HL-60 (cell line): ENCODE data around the gene GIMAP2.
"Not testable (repeated sequence)": the region's sequence is repeated elsewhere in the genome, so short reads cannot be mapped to it uniquely, and the experiment has no call there.

Experiments
- DNase-seq, 2 experiments: peaks; one replicate each; pipeline ENCODE4 v3.0.0-alpha.2; 2010 to 2020; ENCODE audit warnings: low read depth in 1 of 2, low spot score in 1 of 2
- H3K27ac ChIP-seq: fragments of 250-450 bp; sonication (Bioruptor Pico); replicated peaks from 2 replicates; pipeline ENCODE4 v1.5.1; 2020; ENCODE audit warnings: mild to moderate bottlenecking, moderate library complexity
- H3K27me3 ChIP-seq: fragments of 250-450 bp; sonication (Bioruptor Pico); 2 replicates; pipeline ENCODE4 v1.5.1; 2021; ENCODE audit warnings: mild to moderate bottlenecking, moderate library complexity; ENCODE audit not compliant: insufficient read depth, poor library complexity, severe bottlenecking
- H3K4me3 ChIP-seq: replicated peaks from 2 replicates; pipeline ENCODE4 v1.5.1; 2011; ENCODE audit warnings: mild to moderate bottlenecking, control low read depth, low read length; ENCODE audit not compliant: insufficient read depth
- GABPA ChIP-seq: IDR thresholded peaks from 2 replicates; pipeline ENCODE4 v1.6.1; 2012; ENCODE audit warnings: low read depth
- POLR2AphosphoS5 ChIP-seq: IDR thresholded peaks from 2 replicates; pipeline ENCODE4 v1.6.1; 2012; ENCODE audit warnings: low read depth
- SPI1 ChIP-seq: IDR thresholded peaks from 2 replicates; pipeline ENCODE4 v1.6.1; 2012; ENCODE audit warnings: low read depth, mild to moderate bottlenecking, borderline replicate concordance
- TF ChIP-seq, protein P1 (sequence below): IDR thresholded peaks from 2 replicates; pipeline ENCODE4 v1.6.1; 2012; ENCODE audit warnings: low read depth; ENCODE audit not compliant: insufficient replicate concordance
- TF ChIP-seq, protein P2 (sequence below): IDR thresholded peaks from one replicate; pipeline ENCODE4 v1.5.1; 2011; ENCODE audit warnings: low read length, control low read depth, inconsistent platforms; ENCODE audit not compliant: insufficient read depth

Gene GIMAP2

DNA sequence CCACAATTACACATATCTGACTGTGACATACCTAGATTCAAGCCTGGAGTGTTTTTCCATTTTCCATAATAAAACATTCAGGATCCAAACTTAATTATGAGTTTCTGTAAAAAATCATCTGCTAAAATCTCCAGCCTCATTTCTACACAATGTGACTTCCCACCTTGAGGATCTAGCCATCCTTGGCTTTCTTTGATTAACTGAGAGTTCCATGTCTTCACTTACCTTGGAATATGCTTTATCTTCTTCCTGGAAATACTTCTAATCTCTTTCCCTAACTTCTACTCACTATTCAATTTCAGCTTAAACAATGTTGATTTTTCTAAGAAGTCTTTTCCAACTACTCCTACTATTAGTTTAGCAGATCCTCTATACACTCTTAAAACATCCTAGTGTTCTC, 16.5 kb upstream of the GIMAP2 start:
- TF ChIP-seq, protein P1, sequence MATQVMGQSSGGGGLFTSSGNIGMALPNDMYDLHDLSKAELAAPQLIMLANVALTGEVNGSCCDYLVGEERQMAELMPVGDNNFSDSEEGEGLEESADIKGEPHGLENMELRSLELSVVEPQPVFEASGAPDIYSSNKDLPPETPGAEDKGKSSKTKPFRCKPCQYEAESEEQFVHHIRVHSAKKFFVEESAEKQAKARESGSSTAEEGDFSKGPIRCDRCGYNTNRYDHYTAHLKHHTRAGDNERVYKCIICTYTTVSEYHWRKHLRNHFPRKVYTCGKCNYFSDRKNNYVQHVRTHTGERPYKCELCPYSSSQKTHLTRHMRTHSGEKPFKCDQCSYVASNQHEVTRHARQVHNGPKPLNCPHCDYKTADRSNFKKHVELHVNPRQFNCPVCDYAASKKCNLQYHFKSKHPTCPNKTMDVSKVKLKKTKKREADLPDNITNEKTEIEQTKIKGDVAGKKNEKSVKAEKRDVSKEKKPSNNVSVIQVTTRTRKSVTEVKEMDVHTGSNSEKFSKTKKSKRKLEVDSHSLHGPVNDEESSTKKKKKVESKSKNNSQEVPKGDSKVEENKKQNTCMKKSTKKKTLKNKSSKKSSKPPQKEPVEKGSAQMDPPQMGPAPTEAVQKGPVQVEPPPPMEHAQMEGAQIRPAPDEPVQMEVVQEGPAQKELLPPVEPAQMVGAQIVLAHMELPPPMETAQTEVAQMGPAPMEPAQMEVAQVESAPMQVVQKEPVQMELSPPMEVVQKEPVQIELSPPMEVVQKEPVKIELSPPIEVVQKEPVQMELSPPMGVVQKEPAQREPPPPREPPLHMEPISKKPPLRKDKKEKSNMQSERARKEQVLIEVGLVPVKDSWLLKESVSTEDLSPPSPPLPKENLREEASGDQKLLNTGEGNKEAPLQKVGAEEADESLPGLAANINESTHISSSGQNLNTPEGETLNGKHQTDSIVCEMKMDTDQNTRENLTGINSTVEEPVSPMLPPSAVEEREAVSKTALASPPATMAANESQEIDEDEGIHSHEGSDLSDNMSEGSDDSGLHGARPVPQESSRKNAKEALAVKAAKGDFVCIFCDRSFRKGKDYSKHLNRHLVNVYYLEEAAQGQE, result no peak
- TF ChIP-seq, protein P2, sequence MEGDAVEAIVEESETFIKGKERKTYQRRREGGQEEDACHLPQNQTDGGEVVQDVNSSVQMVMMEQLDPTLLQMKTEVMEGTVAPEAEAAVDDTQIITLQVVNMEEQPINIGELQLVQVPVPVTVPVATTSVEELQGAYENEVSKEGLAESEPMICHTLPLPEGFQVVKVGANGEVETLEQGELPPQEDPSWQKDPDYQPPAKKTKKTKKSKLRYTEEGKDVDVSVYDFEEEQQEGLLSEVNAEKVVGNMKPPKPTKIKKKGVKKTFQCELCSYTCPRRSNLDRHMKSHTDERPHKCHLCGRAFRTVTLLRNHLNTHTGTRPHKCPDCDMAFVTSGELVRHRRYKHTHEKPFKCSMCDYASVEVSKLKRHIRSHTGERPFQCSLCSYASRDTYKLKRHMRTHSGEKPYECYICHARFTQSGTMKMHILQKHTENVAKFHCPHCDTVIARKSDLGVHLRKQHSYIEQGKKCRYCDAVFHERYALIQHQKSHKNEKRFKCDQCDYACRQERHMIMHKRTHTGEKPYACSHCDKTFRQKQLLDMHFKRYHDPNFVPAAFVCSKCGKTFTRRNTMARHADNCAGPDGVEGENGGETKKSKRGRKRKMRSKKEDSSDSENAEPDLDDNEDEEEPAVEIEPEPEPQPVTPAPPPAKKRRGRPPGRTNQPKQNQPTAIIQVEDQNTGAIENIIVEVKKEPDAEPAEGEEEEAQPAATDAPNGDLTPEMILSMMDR, result no peak
- TF ChIP-seq GABPA (no peak), SPI1 (no peak), POLR2AphosphoS5 (no peak)
- Histone ChIP-seq H3K4me3 (no peak overlapping the region), H3K27ac (no peak overlapping the region), H3K27me3 (no peaks in the 10 kb centered on the region)
- no peak for DNase-seq

DNA sequence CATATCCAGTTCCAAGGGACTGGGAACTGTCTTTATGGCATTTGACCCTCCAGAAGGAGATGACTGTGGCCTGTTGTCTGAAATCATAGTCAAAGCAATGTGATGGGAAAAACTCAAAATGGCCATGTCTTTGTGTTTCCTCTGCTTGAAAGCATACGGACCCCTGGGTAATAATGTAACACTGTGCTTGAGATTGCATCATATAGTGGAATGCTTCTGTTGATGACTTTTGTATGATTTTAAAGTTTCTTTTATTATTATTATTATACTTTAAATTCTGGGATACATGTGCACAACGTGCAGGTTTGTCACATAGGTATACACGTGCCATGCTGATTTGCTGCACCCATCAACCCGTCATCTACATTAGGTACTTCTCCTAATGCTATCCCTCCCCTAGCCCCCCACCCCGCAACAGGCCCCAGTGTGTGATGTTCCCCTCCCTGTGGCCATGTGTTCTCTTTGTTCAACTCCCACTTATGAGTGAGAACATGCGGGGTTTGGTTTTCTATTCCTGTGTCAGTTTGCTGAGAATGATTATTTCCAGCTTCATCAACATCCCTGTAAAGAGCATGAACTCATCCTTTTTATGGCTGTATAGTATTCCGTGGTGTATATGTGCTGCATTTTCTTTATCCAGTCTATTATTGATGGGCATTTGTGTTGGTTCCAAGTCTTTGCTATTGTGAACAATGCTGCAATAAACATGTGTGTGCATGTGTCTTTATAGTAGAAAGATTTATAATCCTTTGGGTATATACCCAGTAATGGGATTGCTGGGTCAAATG, 13.5 kb upstream of the GIMAP2 start:
- H3K4me3 ChIP-seq, H3K27me3 ChIP-seq, H3K27ac ChIP-seq: not testable (repeated sequence)

DNA sequence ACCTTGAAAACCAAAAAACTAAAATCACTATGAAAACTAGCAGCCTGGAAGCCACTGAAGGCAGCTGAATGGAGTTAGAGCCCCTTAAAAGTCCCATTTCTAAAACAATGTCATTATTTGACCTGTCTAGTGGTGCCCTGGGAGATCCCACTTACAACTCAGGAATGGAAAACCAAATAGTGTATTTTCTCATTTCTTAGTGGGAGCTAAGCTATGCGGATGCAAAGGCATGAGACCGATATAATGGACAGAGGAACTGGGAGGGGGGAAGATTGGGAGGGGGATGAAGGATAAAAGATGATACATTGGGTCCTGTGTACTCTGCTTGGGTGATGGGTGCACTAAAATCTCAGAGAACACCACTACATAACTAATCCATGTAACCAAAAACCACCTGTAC, 9.8 kb upstream of the GIMAP2 start:
- Histone ChIP-seq H3K27ac (no peak overlapping the region), H3K4me3 (no peak overlapping the region), H3K27me3 (no peaks in the 10 kb centered on the region)
- TF ChIP-seq POLR2AphosphoS5, result no peak
- no peak for TF ChIP-seq GABPA
- TF ChIP-seq, protein P2, result no peak
- TF ChIP-seq, protein P1, result no peak
- no peak for TF ChIP-seq SPI1
- DNase-seq, result no peak

More for the DNA sequence above, 13.5 kb upstream of the GIMAP2 start:
- not testable (repeated sequence) for DNase-seq

DNA sequence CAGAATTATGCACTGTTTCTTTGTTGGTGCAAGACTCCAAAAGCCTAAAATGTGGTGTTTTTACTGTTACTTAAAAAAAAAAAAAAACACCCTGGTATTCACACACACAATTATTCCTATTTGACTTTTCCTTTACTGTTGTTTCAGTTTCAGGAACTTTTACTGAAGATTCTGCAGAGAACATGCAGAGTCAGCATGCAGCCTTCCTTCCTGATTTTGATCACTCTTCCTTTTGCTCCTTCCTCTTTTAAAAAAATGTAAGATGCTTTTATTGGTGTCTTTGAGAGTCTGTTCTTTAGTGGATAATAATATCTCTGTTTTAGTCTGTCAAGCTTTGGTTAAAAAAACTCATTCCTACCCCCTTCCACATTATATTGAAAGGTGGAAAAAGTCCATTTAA, 9.2 kb upstream of the GIMAP2 start:
- peak; percentile 36; the same call in 1 of the 2 replicates for TF ChIP-seq SPI1
- not testable (repeated sequence) for H3K4me3 ChIP-seq, H3K27ac ChIP-seq, DNase-seq, H3K27me3 ChIP-seq

DNA sequence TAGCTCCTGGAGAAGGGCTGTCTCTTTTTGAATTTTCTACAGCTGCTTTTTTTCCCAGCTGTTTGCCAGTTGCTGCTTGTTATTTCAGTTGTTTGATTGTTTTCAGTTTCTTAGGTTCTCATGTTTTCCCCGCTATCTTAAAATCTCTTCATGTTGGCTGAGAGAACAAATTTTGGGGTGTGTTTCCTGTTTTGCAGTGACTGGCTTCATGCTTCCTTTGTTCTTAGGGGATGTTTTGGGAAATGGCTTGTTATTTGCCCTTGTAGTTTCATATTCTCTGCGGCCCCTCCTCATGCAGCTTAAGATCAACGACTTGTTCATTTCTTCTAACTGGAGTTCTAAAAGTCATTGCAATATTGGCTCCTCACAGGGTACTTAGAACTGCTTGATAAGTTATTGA, 8.7 kb upstream of the GIMAP2 start:
- not testable (repeated sequence) for H3K4me3 ChIP-seq, H3K27me3 ChIP-seq, DNase-seq, H3K27ac ChIP-seq

DNA sequence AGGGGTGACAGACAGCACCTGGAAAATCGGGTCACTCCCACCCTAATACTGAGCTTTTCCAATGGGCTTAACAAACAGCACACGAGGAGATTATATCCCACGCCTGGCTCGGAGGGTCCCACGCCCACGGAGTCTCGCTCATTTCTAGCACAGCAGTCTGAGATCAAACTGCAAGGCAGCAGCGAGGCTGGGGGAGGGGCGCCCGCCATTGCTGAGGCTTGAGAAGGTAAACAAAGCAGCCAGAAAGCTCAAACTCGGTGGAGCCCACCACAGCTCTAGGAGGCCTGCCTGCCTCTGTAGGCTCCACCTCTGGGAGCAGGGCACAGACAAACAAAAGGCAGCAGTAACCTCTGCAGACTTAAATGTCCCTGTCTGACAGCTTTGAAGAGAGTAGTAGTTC, 6.9 kb upstream of the GIMAP2 start:
- not testable (repeated sequence) for DNase-seq, H3K4me3 ChIP-seq, H3K27me3 ChIP-seq, H3K27ac ChIP-seq

DNA sequence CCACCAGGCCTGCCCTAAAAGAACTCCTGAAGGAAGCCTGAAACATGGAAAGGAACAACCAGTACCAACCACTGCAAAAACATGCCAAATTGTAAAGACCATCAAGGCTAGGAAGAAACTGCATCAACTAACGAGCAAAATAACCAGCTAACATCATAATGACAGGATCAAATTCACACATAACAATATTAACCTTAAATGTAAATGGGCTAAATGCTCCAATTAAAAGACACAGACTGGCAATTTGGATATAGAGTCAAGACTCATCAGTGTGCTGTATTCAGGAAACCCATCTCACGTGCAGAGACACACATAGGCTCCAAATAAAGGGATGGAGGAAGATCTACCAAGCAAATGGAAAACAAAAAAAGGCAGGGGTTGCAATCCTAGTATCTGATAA, 5.1 kb upstream of the GIMAP2 start:
- not testable (repeated sequence) for H3K4me3 ChIP-seq, H3K27me3 ChIP-seq, H3K27ac ChIP-seq, DNase-seq
